HCT116 (cell line): ENCODE measurements around the gene ASB7. TPM values are rescaled to one million over a fixed set of nuclear protein-coding genes. Genes with fewer than 3 reads are reported as not detected.

ENCODE experiments used
- ATAC-seq: fragments of 200-7000 bp; cut with Tn5 transposase; 2 replicates; pipeline ENCODE4 v1.9.1; 2020; ENCODE audit warnings: mild to moderate bottlenecking, moderate library complexity
- BruUV-seq: library from RNA; stranded (reverse); fragments of 400-500 nt; replicated peaks from 2 replicates; lab custom pipeline; 2021; lab: Mats Ljungman, UMichigan
- CTCF ChIA-PET: fragments of 300-600 bp; sonication (Branson Sonifier 250); formaldehyde crosslinking; loops from one replicate; lab custom pipeline; 2021; ENCODE audit warnings: antibody characterized with exemption; lab: Charles Lee
- POLR2A ChIA-PET: fragments of 300-600, 350-600 bp; sonication (Branson Sonifier 250); formaldehyde crosslinking; loops from one replicate; lab custom pipeline; 2021; ENCODE audit warnings: antibody characterized with exemption; lab: Charles Lee
- RAD21 ChIA-PET, 2 experiments: fragments of 300-600 bp; sonication (Branson Sonifier 250); formaldehyde crosslinking; loops; one replicate each; lab custom pipeline; 2023; ENCODE audit warnings: low total read pairs in 2 of 2; ENCODE audit not compliant: uncharacterized antibody in 2 of 2, unreplicated experiment in 2 of 2, low non-redundant PET in 1 of 2; lab: Charles Lee
- DNase-seq: peaks from one replicate; pipeline ENCODE4 v3.0.0-alpha.2; 2010; ENCODE audit warnings: low read depth, low spot score
- H2AFZ ChIP-seq: fragments of 200-600 bp; shearing (Covaris generic), sonication (generic); 2 replicates; pipeline ENCODE4 v1.6.1; 2017; ENCODE audit warnings: low read depth, mixed run types, mixed read lengths, antibody characterized with exemption, low read length; ENCODE audit not compliant: poor library complexity, severe bottlenecking
- H3K27ac ChIP-seq: 2 replicates; pipeline ENCODE4 v1.5.1; 2012; ENCODE audit warnings: low read depth, low read length
- H3K27me3 ChIP-seq: fragments of 200-600 bp; sonication (generic); 2 replicates; pipeline ENCODE4 v1.6.1; 2016; ENCODE audit warnings: mixed run types, low read length, mixed read lengths; ENCODE audit not compliant: insufficient read depth
- H3K36me3 ChIP-seq, 2 experiments: fragments of 200-500 bp in 1 of 2; fragments of 200-600 bp in 1 of 2; sonication (Bioruptor generic) in 1 of 2; sonication (generic) in 1 of 2; 2 replicates each; pipeline versions ENCODE4 v1.5.1 to v1.6.1; 2014 to 2016; ENCODE audit warnings: low read length in 2 of 2, inconsistent platforms in 1 of 2, mixed read lengths in 1 of 2, mixed run types in 1 of 2; ENCODE audit not compliant: insufficient read depth in 2 of 2, control insufficient read depth in 1 of 2
- H3K4me1 ChIP-seq, 2 experiments: fragments of 200-600 bp in 1 of 2; sonication (generic) in 1 of 2; 2 replicates each; pipeline versions ENCODE4 v1.5.1 to v1.6.1; 2012 to 2017; ENCODE audit warnings: low read length in 2 of 2, inconsistent platforms in 1 of 2, mild to moderate bottlenecking in 1 of 2, mixed read lengths in 1 of 2, mixed run types in 1 of 2, moderate library complexity in 1 of 2; ENCODE audit not compliant: insufficient read depth in 2 of 2, control insufficient read depth in 1 of 2
- H3K4me2 ChIP-seq: fragments of 200-600 bp; sonication (generic); 2 replicates; pipeline ENCODE4 v1.6.1; 2017; ENCODE audit warnings: mixed run types, low read length, mixed read lengths
- H3K4me3 ChIP-seq, 2 experiments: fragments of 200-600 bp in 1 of 2; sonication (generic) in 1 of 2; replicated peaks in 1 of 2; 2 replicates each; pipeline ENCODE4 v1.5.1; 2011 to 2016; ENCODE audit warnings: low read length in 2 of 2, control low read depth in 1 of 2, low read depth in 1 of 2, mild to moderate bottlenecking in 1 of 2, mixed read lengths in 1 of 2, mixed run types in 1 of 2
- H3K79me2 ChIP-seq: fragments of 200-600 bp; sonication (generic); 2 replicates; pipeline ENCODE4 v1.6.1; 2017; ENCODE audit warnings: mild to moderate bottlenecking, mixed run types, low read length, moderate library complexity, mixed read lengths; ENCODE audit not compliant: insufficient read depth
- H3K9ac ChIP-seq: fragments of 200-600 bp; sonication (generic); 2 replicates; pipeline ENCODE4 v1.6.1; 2016; ENCODE audit warnings: low read length, mixed read lengths
- H3K9me2 ChIP-seq: fragments of 200-600 bp; sonication (generic), shearing (Covaris generic); 2 replicates; pipeline ENCODE4 v1.6.1; 2017; ENCODE audit warnings: mixed run types, mild to moderate bottlenecking, moderate library complexity; ENCODE audit not compliant: insufficient read depth
- H3K9me3 ChIP-seq, 2 experiments: fragments of 200-500 bp in 1 of 2; fragments of 200-600 bp in 1 of 2; sonication (Bioruptor generic) in 1 of 2; sonication (generic) in 1 of 2; 2 replicates each; pipeline ENCODE4 v1.6.1; 2014 to 2017; ENCODE audit warnings: low read length in 2 of 2, mixed read lengths in 2 of 2, inconsistent platforms in 1 of 2, low read depth in 1 of 2, mild to moderate bottlenecking in 1 of 2, mixed run types in 1 of 2, moderate library complexity in 1 of 2; ENCODE audit not compliant: control insufficient read depth in 1 of 2, insufficient read depth in 1 of 2
- H4K20me1 ChIP-seq: fragments of 200-600 bp; sonication (generic), shearing (Covaris generic); 2 replicates; pipeline ENCODE4 v1.6.1; 2017; ENCODE audit warnings: mixed run types, mild to moderate bottlenecking, moderate library complexity; ENCODE audit not compliant: insufficient read depth
- ELF1 ChIP-seq: IDR thresholded peaks from 2 replicates; pipeline ENCODE4 v1.6.1; 2012; ENCODE audit warnings: low read depth, borderline replicate concordance
- RAD21 ChIP-seq: IDR thresholded peaks from 2 replicates; pipeline ENCODE4 v1.6.1; 2012; ENCODE audit warnings: low read depth, mild to moderate bottlenecking
- ZNF274 ChIP-seq: fragments of 200-500 bp; sonication (Bioruptor generic); IDR thresholded peaks from 2 replicates; pipeline ENCODE4 v1.6.1; 2014; ENCODE audit warnings: mild to moderate bottlenecking, low read depth, low read length, inconsistent platforms
- intact Hi-C: fragments of 100-400 bp; cut with micrococcal nuclease; formaldehyde crosslinking; loops from 2 replicates; pipeline ENCODE4 v1.10.0; 2022
- total RNA-seq: library from RNA; stranded (reverse); gene quantifications from one replicate; pipeline ENCODE4 v1.2.1, GENCODE V29; 2021; ENCODE audit not compliant: unreplicated experiment
- TF ChIP-seq, protein P1 (sequence below), 3 experiments: fragments of 200-600 bp in 1 of 3; sonication (generic) in 1 of 3; IDR thresholded peaks in 2 of 3; conservative IDR thresholded peaks in 1 of 3; 2 replicates each; pipeline ENCODE4 v1.5.1; 2012 to 2017; ENCODE audit warnings: low read depth in 2 of 3, low read length in 2 of 3, antibody characterized with exemption in 1 of 3, borderline replicate concordance in 1 of 3, control low read depth in 1 of 3, mild to moderate bottlenecking in 1 of 3, mixed read lengths in 1 of 3, mixed run types in 1 of 3, moderate library complexity in 1 of 3; ENCODE audit not compliant: insufficient read depth in 1 of 3
- TF ChIP-seq, protein P2 (sequence below): IDR thresholded peaks from 2 replicates; pipeline ENCODE4 v1.6.1; 2011; ENCODE audit warnings: mild to moderate bottlenecking, low read length, moderate library complexity; ENCODE audit not compliant: insufficient replicate concordance; ENCODE audit errors: extremely low read depth

The ASB7 gene
- total RNA-seq, 1 experiment from 2014 or later = 16.6 TPM

GRCh38 chr15:100573526-100573925, 28.9 kb upstream of the ASB7 start:
- no peak overlapping the region for H3K27ac ChIP-seq
- ChIA-PET CTCF (interaction anchor here (1.1 to 1.6 kb wide), 3 partner anchors 224 to 236 kb away, joined by 3 to 11 read pairs (median 4); no protein-coding TSS in a partner anchor), RAD21 (no interaction called here), POLR2A (no interaction called here)
- ATAC-seq (no peak), DNase-seq (no peak)
- H3K9me3 ChIP-seq = no peaks in the 10 kb centered on the region
- BruUV-seq = no TSS peak
- no peaks in the 10 kb centered on the region; the same call in 1 of the 2 replicates for H4K20me1 ChIP-seq
- H3K36me3 ChIP-seq = peaks cover 4 to 17% of the 10 kb centered on the region in 2 experiments
- H3K4me2 ChIP-seq = no peak overlapping the region
- H3K27me3 ChIP-seq = no peaks in the 10 kb centered on the region
- H3K79me2 ChIP-seq = no peaks in the 10 kb centered on the region
- H3K9me2 ChIP-seq = no peaks in the 10 kb centered on the region
- no peak overlapping the region for H2AFZ ChIP-seq
- no peak overlapping the region for H3K9ac ChIP-seq
- TF ChIP-seq ELF1 = no peak
- TF ChIP-seq, protein P1, sequence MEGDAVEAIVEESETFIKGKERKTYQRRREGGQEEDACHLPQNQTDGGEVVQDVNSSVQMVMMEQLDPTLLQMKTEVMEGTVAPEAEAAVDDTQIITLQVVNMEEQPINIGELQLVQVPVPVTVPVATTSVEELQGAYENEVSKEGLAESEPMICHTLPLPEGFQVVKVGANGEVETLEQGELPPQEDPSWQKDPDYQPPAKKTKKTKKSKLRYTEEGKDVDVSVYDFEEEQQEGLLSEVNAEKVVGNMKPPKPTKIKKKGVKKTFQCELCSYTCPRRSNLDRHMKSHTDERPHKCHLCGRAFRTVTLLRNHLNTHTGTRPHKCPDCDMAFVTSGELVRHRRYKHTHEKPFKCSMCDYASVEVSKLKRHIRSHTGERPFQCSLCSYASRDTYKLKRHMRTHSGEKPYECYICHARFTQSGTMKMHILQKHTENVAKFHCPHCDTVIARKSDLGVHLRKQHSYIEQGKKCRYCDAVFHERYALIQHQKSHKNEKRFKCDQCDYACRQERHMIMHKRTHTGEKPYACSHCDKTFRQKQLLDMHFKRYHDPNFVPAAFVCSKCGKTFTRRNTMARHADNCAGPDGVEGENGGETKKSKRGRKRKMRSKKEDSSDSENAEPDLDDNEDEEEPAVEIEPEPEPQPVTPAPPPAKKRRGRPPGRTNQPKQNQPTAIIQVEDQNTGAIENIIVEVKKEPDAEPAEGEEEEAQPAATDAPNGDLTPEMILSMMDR (IDR thresholded peaks at IDR 0.05 in 2 of 3, conservative IDR thresholded peaks at IDR 0.05 in 1 of 3; ENCODE audit: borderline replicate concordance in 1 of 3, insufficient read depth in 1 of 3, low read depth in 2 of 3, low read length in 2 of 3) = no peak
- TF ChIP-seq, protein P2, sequence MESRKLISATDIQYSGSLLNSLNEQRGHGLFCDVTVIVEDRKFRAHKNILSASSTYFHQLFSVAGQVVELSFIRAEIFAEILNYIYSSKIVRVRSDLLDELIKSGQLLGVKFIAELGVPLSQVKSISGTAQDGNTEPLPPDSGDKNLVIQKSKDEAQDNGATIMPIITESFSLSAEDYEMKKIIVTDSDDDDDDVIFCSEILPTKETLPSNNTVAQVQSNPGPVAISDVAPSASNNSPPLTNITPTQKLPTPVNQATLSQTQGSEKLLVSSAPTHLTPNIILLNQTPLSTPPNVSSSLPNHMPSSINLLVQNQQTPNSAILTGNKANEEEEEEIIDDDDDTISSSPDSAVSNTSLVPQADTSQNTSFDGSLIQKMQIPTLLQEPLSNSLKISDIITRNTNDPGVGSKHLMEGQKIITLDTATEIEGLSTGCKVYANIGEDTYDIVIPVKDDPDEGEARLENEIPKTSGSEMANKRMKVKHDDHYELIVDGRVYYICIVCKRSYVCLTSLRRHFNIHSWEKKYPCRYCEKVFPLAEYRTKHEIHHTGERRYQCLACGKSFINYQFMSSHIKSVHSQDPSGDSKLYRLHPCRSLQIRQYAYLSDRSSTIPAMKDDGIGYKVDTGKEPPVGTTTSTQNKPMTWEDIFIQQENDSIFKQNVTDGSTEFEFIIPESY = no peak
- TF ChIP-seq RAD21 = no peak
- TF ChIP-seq ZNF274 = no peak
- intact Hi-C loops = loop anchor here (2.0 to 10.0 kb wide), 2 partner anchors 223 to 649 kb away; no protein-coding TSS in a partner anchor
- H3K4me3 ChIP-seq = no peak overlapping the region
- H3K4me1 ChIP-seq = no peaks in the 10 kb centered on the region
